GM06990 (cell line): ENCODE results near the gene FAM222A.

Source experiments
- DNase-seq: peaks from one replicate; pipeline ENCODE4 v3.0.0-alpha.2; 2011; ENCODE audit not compliant: insufficient read length; ENCODE audit errors: extremely low read depth
- H3K27me3 ChIP-seq: replicated peaks from 2 replicates; pipeline ENCODE4 v1.6.0; 2011; ENCODE audit warnings: low read length; ENCODE audit not compliant: control insufficient read depth, insufficient read depth
- H3K36me3 ChIP-seq: 2 replicates; pipeline ENCODE4 v1.5.1; 2011; ENCODE audit warnings: low read length; ENCODE audit not compliant: control insufficient read depth, insufficient read depth
- H3K4me3 ChIP-seq: replicated peaks from 2 replicates; pipeline ENCODE4 v1.5.1; 2011; ENCODE audit warnings: low read depth, mild to moderate bottlenecking, control low read depth, low read length
- TF ChIP-seq, protein P1 (sequence below): IDR thresholded peaks from 2 replicates; pipeline ENCODE4 v1.5.1; 2011; ENCODE audit warnings: low read length, control low read depth, mild to moderate bottlenecking, inconsistent platforms; ENCODE audit not compliant: insufficient read depth, poor library complexity, severe bottlenecking

Gene FAM222A

GRCh38 chr12:109717390-109718357, 4.0 kb downstream of the FAM222A start:
- no peak for DNase-seq
- Histone ChIP-seq H3K27me3 (peaks cover 3% of the 10 kb centered on the region), H3K4me3 (no peak overlapping the region), H3K36me3 (no peaks in the 10 kb centered on the region)
- TF ChIP-seq, protein P1, sequence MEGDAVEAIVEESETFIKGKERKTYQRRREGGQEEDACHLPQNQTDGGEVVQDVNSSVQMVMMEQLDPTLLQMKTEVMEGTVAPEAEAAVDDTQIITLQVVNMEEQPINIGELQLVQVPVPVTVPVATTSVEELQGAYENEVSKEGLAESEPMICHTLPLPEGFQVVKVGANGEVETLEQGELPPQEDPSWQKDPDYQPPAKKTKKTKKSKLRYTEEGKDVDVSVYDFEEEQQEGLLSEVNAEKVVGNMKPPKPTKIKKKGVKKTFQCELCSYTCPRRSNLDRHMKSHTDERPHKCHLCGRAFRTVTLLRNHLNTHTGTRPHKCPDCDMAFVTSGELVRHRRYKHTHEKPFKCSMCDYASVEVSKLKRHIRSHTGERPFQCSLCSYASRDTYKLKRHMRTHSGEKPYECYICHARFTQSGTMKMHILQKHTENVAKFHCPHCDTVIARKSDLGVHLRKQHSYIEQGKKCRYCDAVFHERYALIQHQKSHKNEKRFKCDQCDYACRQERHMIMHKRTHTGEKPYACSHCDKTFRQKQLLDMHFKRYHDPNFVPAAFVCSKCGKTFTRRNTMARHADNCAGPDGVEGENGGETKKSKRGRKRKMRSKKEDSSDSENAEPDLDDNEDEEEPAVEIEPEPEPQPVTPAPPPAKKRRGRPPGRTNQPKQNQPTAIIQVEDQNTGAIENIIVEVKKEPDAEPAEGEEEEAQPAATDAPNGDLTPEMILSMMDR = no peak

DNA sequence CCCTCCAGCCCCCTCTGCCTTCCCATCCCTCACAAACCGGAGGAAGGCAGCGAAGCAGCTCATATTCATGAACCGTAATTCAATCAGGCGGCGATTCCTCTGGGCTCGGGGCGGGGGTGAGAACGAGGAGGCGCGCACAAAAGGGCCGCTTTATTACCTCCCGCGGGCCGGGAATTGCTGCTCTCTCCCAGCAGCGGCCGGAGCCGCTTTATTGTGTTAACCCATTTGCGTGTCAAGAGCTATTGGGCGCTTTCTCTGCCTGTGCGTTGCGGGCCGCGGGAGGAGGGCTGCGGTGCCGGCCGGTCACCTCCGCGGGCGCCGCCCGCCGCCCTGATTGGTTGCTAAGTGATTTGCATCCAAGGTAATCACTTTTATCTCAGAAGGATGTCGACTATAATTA, 4.8 kb downstream of the FAM222A start:
- H3K36me3 ChIP-seq = no peaks in the 10 kb centered on the region
- TF ChIP-seq, protein P1 = no peak
- DNase-seq = no peak
- H3K27me3 ChIP-seq = peaks cover 3% of the 10 kb centered on the region
- no peak overlapping the region for H3K4me3 ChIP-seq

- TF ChIP-seq, protein P1 = no peak
- no peak for DNase-seq
- peaks cover 3% of the 10 kb centered on the region for H3K27me3 ChIP-seq
- H3K36me3 ChIP-seq = no peaks in the 10 kb centered on the region
- no peak overlapping the region for H3K4me3 ChIP-seq
Measured at GRCh38 chr12:109719123-109720022, 5.7 kb downstream of the FAM222A start.

DNA sequence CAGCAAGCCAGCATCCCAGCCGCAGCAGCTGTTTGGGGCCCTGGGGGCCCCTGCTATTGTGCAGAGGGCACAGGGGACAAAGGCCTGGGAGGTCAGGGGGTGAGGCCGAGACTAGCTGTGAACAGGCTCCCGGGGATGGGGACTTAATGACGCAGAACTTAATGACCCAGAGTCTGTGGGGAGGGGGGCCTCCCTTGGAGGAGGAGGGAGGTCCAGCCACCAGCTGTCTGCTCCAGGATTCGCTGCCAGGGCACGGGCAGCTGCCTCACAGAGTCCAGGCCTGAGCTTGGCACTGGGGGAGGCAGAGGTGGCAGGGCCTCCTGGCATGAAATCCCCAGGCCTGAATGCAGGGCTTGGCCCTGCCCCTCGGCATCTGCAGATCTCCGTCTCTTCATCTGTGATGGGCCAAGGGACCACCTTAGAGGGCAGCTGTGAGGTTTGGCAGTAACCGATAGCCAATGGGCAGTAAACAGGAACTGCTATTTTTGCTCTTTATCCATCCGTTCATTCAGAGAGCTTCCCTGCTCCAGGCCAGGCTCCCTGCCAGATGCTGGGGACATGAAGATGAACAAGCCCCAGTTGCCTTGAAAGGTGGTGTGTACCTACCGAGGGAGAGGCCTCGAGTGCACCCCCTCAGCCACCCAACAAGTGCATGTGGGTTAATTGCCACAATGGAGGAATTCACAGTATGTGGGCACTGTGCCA, 6.7 kb downstream of the FAM222A start:
- TF ChIP-seq, protein P1 = no peak
- Histone ChIP-seq H3K4me3 (no peak overlapping the region), H3K36me3 (no peaks in the 10 kb centered on the region), H3K27me3 (peaks cover 3% of the 10 kb centered on the region)
- no peak for DNase-seq

GRCh38 chr12:109720857-109721189, 7.2 kb downstream of the FAM222A start:
- DNase-seq = no peak
- Histone ChIP-seq H3K36me3 (no peaks in the 10 kb centered on the region), H3K27me3 (peaks cover 3% of the 10 kb centered on the region), H3K4me3 (no peak overlapping the region)
- TF ChIP-seq, protein P1 = no peak
